WTC11 (cell line): Measurements from ENCODE around the gene ANXA8. TPM values are rescaled to one million over a fixed set of nuclear protein-coding genes. Genes with fewer than 3 reads are reported as not detected.

Source experiments
- ATAC-seq: fragments of 200-7000 bp; cut with Tn5 transposase; 2 replicates; pipeline ENCODE4 v1.10.0; 2021; ENCODE audit warnings: mild to moderate bottlenecking, moderate library complexity
- CTCF ChIA-PET: fragments of 300-600 bp; sonication (Branson Sonifier 250); formaldehyde crosslinking; loops from one replicate; lab custom pipeline; 2021; ENCODE audit warnings: antibody characterized with exemption; lab: Charles Lee
- POLR2A ChIA-PET: fragments of 350-600 bp; sonication (Branson Sonifier 250); formaldehyde crosslinking; loops from one replicate; lab custom pipeline; 2021; ENCODE audit warnings: antibody characterized with exemption; lab: Charles Lee
- DNase-seq: peaks from one replicate; pipeline ENCODE4 v3.0.0; 2021; ENCODE audit warnings: low spot score
- H3K27ac Mint-ChIP-seq: 2 replicates; pipeline ENCODE4 v1.8.0; 2021; ENCODE audit warnings: mixed read lengths
- H3K27me3 Mint-ChIP-seq: 2 replicates; pipeline ENCODE4 v1.8.0; 2021; ENCODE audit warnings: low read depth, mild to moderate bottlenecking, moderate library complexity, mixed read lengths
- H3K36me3 Mint-ChIP-seq: 2 replicates; pipeline ENCODE4 v1.8.0; 2021; ENCODE audit warnings: mixed read lengths
- H3K4me1 Mint-ChIP-seq: 2 replicates; pipeline ENCODE4 v1.8.0; 2022; ENCODE audit warnings: mixed read lengths
- H3K4me3 Mint-ChIP-seq: 2 replicates; pipeline ENCODE4 v1.8.0; 2021; ENCODE audit warnings: mild to moderate bottlenecking, moderate library complexity, mixed read lengths
- H3K9me3 Mint-ChIP-seq: 2 replicates; pipeline ENCODE4 v1.8.0; 2021; ENCODE audit warnings: mixed read lengths
- ATF2 ChIP-seq: sonication (generic); formaldehyde crosslinking; IDR thresholded peaks from 2 replicates; pipeline ENCODE4 v1.8.1; 2022; ENCODE audit warnings: low read depth, missing genetic modification reagents, borderline replicate concordance
- EMX1 ChIP-seq: fragments of 250-450 bp; sonication (Bioruptor Pico); IDR thresholded peaks from 2 replicates; pipeline ENCODE4 v1.8.0; 2021; ENCODE audit warnings: mild to moderate bottlenecking
- FOXP1 ChIP-seq: sonication (generic); formaldehyde crosslinking; IDR thresholded peaks from 2 replicates; pipeline ENCODE4 v1.8.0; 2022; ENCODE audit warnings: missing genetic modification reagents, mild to moderate bottlenecking, moderate library complexity, borderline replicate concordance
- JUN ChIP-seq: sonication (generic); formaldehyde crosslinking; IDR thresholded peaks from 2 replicates; pipeline ENCODE4 v1.8.0; 2023; ENCODE audit warnings: mild to moderate bottlenecking, missing genetic modification reagents
- KAT7 ChIP-seq: sonication (generic); formaldehyde crosslinking; IDR thresholded peaks from 2 replicates; pipeline ENCODE4 v1.8.1; 2023; ENCODE audit warnings: missing genetic modification reagents, mild to moderate bottlenecking, borderline replicate concordance
- NFATC4 ChIP-seq: fragments of 250-450 bp; sonication (Bioruptor Pico); IDR thresholded peaks from 2 replicates; pipeline ENCODE4 v1.9.0; 2021; ENCODE audit warnings: mild to moderate bottlenecking
- PRDM15 ChIP-seq: sonication (generic); formaldehyde crosslinking; IDR thresholded peaks from 2 replicates; pipeline ENCODE4 v1.8.0; 2022; ENCODE audit warnings: missing genetic modification reagents
- PREB ChIP-seq: sonication (generic); formaldehyde crosslinking; IDR thresholded peaks from 2 replicates; pipeline ENCODE4 v1.8.1; 2022; ENCODE audit warnings: mild to moderate bottlenecking, missing genetic modification reagents, moderate library complexity, borderline replicate concordance
- SP1 ChIP-seq: sonication (generic); formaldehyde crosslinking; conservative IDR thresholded peaks from 2 replicates; pipeline ENCODE4 v1.8.1; 2022; ENCODE audit warnings: missing genetic modification reagents
- ZNF121 ChIP-seq: sonication (generic); formaldehyde crosslinking; IDR thresholded peaks from 2 replicates; pipeline ENCODE4 v1.8.0; 2023; ENCODE audit warnings: missing genetic modification reagents
- ZNF138 ChIP-seq: sonication (generic); formaldehyde crosslinking; conservative IDR thresholded peaks from 2 replicates; pipeline ENCODE4 v1.8.1; 2022; ENCODE audit warnings: mild to moderate bottlenecking, moderate library complexity, missing genetic modification reagents
- ZNF219 ChIP-seq: sonication (generic); formaldehyde crosslinking; IDR thresholded peaks from 2 replicates; pipeline ENCODE4 v1.8.0; 2023; ENCODE audit warnings: missing genetic modification reagents, mild to moderate bottlenecking, borderline replicate concordance
- ZNF232 ChIP-seq: sonication (generic); formaldehyde crosslinking; IDR thresholded peaks from 2 replicates; pipeline ENCODE4 v1.8.0; 2022; ENCODE audit warnings: mild to moderate bottlenecking, missing genetic modification reagents
- ZNF317 ChIP-seq: sonication (generic); formaldehyde crosslinking; IDR thresholded peaks from 2 replicates; pipeline ENCODE4 v1.8.1; 2023; ENCODE audit warnings: low read depth, mild to moderate bottlenecking, moderate library complexity, missing genetic modification reagents, borderline replicate concordance
- ZNF396 ChIP-seq: fragments of 250-450 bp; sonication (Bioruptor Pico); IDR thresholded peaks from 2 replicates; pipeline ENCODE4 v1.8.0; 2021; ENCODE audit warnings: mild to moderate bottlenecking, moderate library complexity, borderline replicate concordance
- total RNA-seq: library from RNA; stranded (reverse); gene quantifications from 3 replicates; pipeline ENCODE4 v1.2.3, GENCODE V29; 2021
- TF ChIP-seq, protein P1 (sequence below): fragments of 250-450 bp; sonication (Bioruptor Pico); IDR thresholded peaks from 2 replicates; pipeline ENCODE4 v1.9.0; 2021; ENCODE audit warnings: mild to moderate bottlenecking
- TF ChIP-seq, protein P2 (sequence below): sonication (generic); formaldehyde crosslinking; IDR thresholded peaks from 2 replicates; pipeline ENCODE4 v1.8.0; 2023; ENCODE audit warnings: missing genetic modification reagents, mild to moderate bottlenecking, borderline replicate concordance
- TF ChIP-seq, protein P3 (sequence below): fragments of 250-450 bp; sonication (Bioruptor Pico); IDR thresholded peaks from 2 replicates; pipeline ENCODE4 v1.8.0; 2021; ENCODE audit warnings: mild to moderate bottlenecking
- TF ChIP-seq, protein P4 (sequence below): sonication (generic); formaldehyde crosslinking; conservative IDR thresholded peaks from 2 replicates; pipeline ENCODE4 v1.8.1; 2022; ENCODE audit warnings: mild to moderate bottlenecking, missing genetic modification reagents

ANXA8 gene
- total RNA-seq, 1 experiment from 2014 or later, result 0.20 TPM

DNA sequence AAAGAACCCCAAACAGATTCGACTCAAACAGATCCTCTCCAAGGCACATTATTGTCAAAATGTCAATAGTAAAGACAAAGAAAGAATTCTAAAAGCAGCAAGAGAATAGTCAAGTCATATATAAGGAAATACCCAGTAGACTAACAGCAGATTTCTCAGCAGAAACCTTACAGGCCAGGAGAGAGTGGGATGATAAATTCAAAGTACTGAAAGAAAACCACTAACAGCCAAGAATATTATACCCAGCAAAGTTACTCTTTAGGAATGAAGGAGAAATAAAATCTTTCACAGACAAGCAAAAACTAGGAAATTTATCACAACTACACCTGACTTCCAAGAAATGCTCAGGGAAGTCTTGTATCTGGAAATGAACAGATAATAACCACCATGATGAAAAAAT, 38.2 kb downstream of the ANXA8 start:
- Mint-ChIP-seq H3K9me3 (peaks cover 21% of the 10 kb centered on the region), H3K4me1 (no peaks in the 10 kb centered on the region), H3K36me3 (peaks cover 9% of the 10 kb centered on the region), H3K27me3 (no peaks in the 10 kb centered on the region), H3K4me3 (no peak overlapping the region), H3K27ac (no peak overlapping the region)
- ChIA-PET POLR2A (no interaction called here), CTCF (no interaction called here)
- DNase-seq, result no peak
- TF ChIP-seq EMX1 (CRISPR knock-in tag) (no peak), FOXP1 (CRISPR knock-in tag) (no peak), PREB (CRISPR knock-in tag) (no peak), ZNF396 (CRISPR knock-in tag) (no peak)
- TF ChIP-seq, protein P1, sequence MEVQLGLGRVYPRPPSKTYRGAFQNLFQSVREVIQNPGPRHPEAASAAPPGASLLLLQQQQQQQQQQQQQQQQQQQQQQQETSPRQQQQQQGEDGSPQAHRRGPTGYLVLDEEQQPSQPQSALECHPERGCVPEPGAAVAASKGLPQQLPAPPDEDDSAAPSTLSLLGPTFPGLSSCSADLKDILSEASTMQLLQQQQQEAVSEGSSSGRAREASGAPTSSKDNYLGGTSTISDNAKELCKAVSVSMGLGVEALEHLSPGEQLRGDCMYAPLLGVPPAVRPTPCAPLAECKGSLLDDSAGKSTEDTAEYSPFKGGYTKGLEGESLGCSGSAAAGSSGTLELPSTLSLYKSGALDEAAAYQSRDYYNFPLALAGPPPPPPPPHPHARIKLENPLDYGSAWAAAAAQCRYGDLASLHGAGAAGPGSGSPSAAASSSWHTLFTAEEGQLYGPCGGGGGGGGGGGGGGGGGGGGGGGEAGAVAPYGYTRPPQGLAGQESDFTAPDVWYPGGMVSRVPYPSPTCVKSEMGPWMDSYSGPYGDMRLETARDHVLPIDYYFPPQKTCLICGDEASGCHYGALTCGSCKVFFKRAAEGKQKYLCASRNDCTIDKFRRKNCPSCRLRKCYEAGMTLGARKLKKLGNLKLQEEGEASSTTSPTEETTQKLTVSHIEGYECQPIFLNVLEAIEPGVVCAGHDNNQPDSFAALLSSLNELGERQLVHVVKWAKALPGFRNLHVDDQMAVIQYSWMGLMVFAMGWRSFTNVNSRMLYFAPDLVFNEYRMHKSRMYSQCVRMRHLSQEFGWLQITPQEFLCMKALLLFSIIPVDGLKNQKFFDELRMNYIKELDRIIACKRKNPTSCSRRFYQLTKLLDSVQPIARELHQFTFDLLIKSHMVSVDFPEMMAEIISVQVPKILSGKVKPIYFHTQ (CRISPR knock-in tag), result no peak
- TF ChIP-seq, protein P2, sequence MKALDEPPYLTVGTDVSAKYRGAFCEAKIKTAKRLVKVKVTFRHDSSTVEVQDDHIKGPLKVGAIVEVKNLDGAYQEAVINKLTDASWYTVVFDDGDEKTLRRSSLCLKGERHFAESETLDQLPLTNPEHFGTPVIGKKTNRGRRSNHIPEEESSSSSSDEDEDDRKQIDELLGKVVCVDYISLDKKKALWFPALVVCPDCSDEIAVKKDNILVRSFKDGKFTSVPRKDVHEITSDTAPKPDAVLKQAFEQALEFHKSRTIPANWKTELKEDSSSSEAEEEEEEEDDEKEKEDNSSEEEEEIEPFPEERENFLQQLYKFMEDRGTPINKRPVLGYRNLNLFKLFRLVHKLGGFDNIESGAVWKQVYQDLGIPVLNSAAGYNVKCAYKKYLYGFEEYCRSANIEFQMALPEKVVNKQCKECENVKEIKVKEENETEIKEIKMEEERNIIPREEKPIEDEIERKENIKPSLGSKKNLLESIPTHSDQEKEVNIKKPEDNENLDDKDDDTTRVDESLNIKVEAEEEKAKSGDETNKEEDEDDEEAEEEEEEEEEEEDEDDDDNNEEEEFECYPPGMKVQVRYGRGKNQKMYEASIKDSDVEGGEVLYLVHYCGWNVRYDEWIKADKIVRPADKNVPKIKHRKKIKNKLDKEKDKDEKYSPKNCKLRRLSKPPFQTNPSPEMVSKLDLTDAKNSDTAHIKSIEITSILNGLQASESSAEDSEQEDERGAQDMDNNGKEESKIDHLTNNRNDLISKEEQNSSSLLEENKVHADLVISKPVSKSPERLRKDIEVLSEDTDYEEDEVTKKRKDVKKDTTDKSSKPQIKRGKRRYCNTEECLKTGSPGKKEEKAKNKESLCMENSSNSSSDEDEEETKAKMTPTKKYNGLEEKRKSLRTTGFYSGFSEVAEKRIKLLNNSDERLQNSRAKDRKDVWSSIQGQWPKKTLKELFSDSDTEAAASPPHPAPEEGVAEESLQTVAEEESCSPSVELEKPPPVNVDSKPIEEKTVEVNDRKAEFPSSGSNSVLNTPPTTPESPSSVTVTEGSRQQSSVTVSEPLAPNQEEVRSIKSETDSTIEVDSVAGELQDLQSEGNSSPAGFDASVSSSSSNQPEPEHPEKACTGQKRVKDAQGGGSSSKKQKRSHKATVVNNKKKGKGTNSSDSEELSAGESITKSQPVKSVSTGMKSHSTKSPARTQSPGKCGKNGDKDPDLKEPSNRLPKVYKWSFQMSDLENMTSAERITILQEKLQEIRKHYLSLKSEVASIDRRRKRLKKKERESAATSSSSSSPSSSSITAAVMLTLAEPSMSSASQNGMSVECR (CRISPR knock-in tag), result no peak
- no peak for ATAC-seq

DNA sequence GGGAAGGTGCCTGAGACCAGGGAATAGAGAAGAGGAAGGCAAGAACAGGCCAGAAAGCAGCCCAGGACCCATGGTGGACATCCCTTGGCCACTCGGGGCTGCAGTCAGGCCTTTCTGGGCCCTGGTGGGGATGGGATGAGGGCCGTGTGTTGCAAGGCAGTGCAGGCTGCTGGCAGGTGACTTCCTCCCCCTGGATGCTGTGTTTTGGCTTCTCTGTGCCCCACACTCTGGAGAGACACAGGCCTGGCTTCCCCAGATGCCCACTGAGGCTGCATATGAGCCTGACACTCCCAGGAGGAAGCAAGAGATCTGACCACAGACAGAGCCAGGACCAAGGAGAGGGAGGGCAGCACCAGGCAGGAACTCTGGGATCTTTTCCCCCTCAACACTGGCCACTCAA, 39.9 kb downstream of the ANXA8 start:
- ChIA-PET POLR2A (no interaction called here), CTCF (interaction anchor here (0.6 to 0.7 kb wide), 2 partner anchors 11 to 305 kb away, joined by 3 to 4 read pairs; no protein-coding TSS in a partner anchor)
- TF ChIP-seq ZNF219 (CRISPR knock-in tag) (no peak), ATF2 (CRISPR knock-in tag) (no peak), ZNF317 (CRISPR knock-in tag) (no peak), ZNF121 (CRISPR knock-in tag) (no peak), EMX1 (CRISPR knock-in tag) (no peak), NFATC4 (CRISPR knock-in tag) (no peak), PRDM15 (no peak), ZNF138 (CRISPR knock-in tag) (no peak), ZNF232 (CRISPR knock-in tag) (no peak), KAT7 (CRISPR knock-in tag) (no peak), SP1 (no peak), JUN (no peak)
- TF ChIP-seq, protein P3, sequence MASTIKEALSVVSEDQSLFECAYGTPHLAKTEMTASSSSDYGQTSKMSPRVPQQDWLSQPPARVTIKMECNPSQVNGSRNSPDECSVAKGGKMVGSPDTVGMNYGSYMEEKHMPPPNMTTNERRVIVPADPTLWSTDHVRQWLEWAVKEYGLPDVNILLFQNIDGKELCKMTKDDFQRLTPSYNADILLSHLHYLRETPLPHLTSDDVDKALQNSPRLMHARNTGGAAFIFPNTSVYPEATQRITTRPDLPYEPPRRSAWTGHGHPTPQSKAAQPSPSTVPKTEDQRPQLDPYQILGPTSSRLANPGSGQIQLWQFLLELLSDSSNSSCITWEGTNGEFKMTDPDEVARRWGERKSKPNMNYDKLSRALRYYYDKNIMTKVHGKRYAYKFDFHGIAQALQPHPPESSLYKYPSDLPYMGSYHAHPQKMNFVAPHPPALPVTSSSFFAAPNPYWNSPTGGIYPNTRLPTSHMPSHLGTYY (CRISPR knock-in tag), result no peak
- TF ChIP-seq, protein P4, sequence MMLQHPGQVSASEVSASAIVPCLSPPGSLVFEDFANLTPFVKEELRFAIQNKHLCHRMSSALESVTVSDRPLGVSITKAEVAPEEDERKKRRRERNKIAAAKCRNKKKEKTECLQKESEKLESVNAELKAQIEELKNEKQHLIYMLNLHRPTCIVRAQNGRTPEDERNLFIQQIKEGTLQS, result no peak

More for the DNA sequence above, 39.9 kb downstream of the ANXA8 start:
- ATAC-seq, result no peak
- Mint-ChIP-seq H3K9me3 (peaks cover 21% of the 10 kb centered on the region), H3K27me3 (no peaks in the 10 kb centered on the region), H3K4me3 (no peak overlapping the region), H3K36me3 (peaks cover 9% of the 10 kb centered on the region), H3K27ac (no peak overlapping the region), H3K4me1 (no peaks in the 10 kb centered on the region)
- no peak for DNase-seq
